ENCODE results near the gene DUOXA1. TPM values are rescaled to one million over a fixed set of nuclear protein-coding genes. Genes with fewer than 3 reads are reported as not detected.
A peak's percentile ranks its signal among the peaks of the same experiment; 100 is the strongest.

DUOXA1 gene
- total RNA-seq, 1 donor from 2014 or later = 0.33 TPM

- Mint-ChIP-seq H3K27me3 (peaks cover 63% of the 10 kb centered on the region), H3K36me3 (ENCODE audit: low read depth) (no peaks in the 10 kb centered on the region), H3K4me1 (peaks cover 25% of the 10 kb centered on the region)
Observed at GRCh38 chr15:45120081-45120972, 9.4 kb downstream of the DUOXA1 start.

GRCh38 chr15:45118996-45119395 lies 10.7 kb downstream of the DUOXA1 start:
- POLR2A ChIA-PET = interaction anchor here (0.7 to 1.6 kb wide), 2 partner anchors 70 to 150 kb away, joined by 3 to 9 read pairs; no protein-coding TSS in a partner anchor
- no peaks in the 10 kb centered on the region for H3K9me3 Mint-ChIP-seq
- no peak for DNase-seq
- no peak overlapping the region for H3K27ac Mint-ChIP-seq
- H3K27me3 Mint-ChIP-seq = peaks cover 68% of the 10 kb centered on the region
- H3K4me1 Mint-ChIP-seq = peaks cover 34% of the 10 kb centered on the region
- H3K4me3 Mint-ChIP-seq = no peak overlapping the region
- intact Hi-C loops (cut with micrococcal nuclease) = loop anchor here (1.0 to 2.0 kb wide), 8 partner anchors 17 to 496 kb away; no protein-coding TSS in a partner anchor
- no peaks in the 10 kb centered on the region for H3K36me3 Mint-ChIP-seq (ENCODE audit: low read depth)
- no peak for TF ChIP-seq CTCF (IDR thresholded peaks at IDR 0.05)
- CTCF ChIA-PET = interaction anchor here (0.8 to 1.9 kb wide), 12 partner anchors 8 to 281 kb away, joined by 3 to 23 read pairs (median 8); partner anchors contain the start of gene DUOX1
- ATAC-seq (ENCODE audit: low read depth) = no peak

More at GRCh38 chr15:45120081-45120972, 9.4 kb downstream of the DUOXA1 start:
- intact Hi-C loops (cut with micrococcal nuclease) = no loop called here
- Mint-ChIP-seq H3K27ac (no peak overlapping the region), H3K9me3 (no peaks in the 10 kb centered on the region), H3K4me3 (no peak overlapping the region)
- no peak for ATAC-seq (ENCODE audit: low read depth)
- TF ChIP-seq CTCF (IDR thresholded peaks at IDR 0.05) = no peak
- no peak for DNase-seq
- ChIA-PET POLR2A (no interaction called here), CTCF (no interaction called here)

- peaks cover 76% of the 10 kb centered on the region for H3K27me3 Mint-ChIP-seq
- ATAC-seq (ENCODE audit: low read depth) (peak; percentile 99), DNase-seq (peak; percentile 71)
- intact Hi-C loops (cut with micrococcal nuclease) = loop anchor here (1.0 to 2.0 kb wide), 8 partner anchors 18 to 497 kb away; no protein-coding TSS in a partner anchor
- no peaks in the 10 kb centered on the region for H3K36me3 Mint-ChIP-seq (ENCODE audit: low read depth)
- CTCF ChIA-PET = interaction anchor here (0.6 to 1.9 kb wide), 37 partner anchors 8 to 541 kb away, joined by 3 to 23 read pairs (median 4); partner anchors contain the start of gene DUOX1
- peaks cover 42% of the 10 kb centered on the region for H3K4me1 Mint-ChIP-seq
- TF ChIP-seq CTCF (IDR thresholded peaks at IDR 0.05) = peak; percentile 96
- no peaks in the 10 kb centered on the region for H3K9me3 Mint-ChIP-seq
- POLR2A ChIA-PET = interaction anchor here (0.7 to 1.6 kb wide), 5 partner anchors 68 to 161 kb away, joined by 3 to 9 read pairs (median 4); no protein-coding TSS in a partner anchor
- peak overlapping the region; percentile 81 for H3K4me3 Mint-ChIP-seq
- no peak overlapping the region for H3K27ac Mint-ChIP-seq
Observed at GRCh38 chr15:45118131-45118588, 11.5 kb downstream of the DUOXA1 start.

GRCh38 chr15:45117308-45118130 lies 12.2 kb downstream of the DUOXA1 start:
- Mint-ChIP-seq H3K27me3 (peaks cover 73% of the 10 kb centered on the region), H3K4me1 (peaks cover 48% of the 10 kb centered on the region), H3K27ac (no peak overlapping the region), H3K36me3 (ENCODE audit: low read depth) (no peaks in the 10 kb centered on the region), H3K4me3 (peak overlapping the region; percentile 81), H3K9me3 (no peaks in the 10 kb centered on the region)
- ChIA-PET POLR2A (interaction anchor here (1.0 to 1.6 kb wide), 4 partner anchors 69 to 162 kb away, joined by 3 to 9 read pairs (median 6); no protein-coding TSS in a partner anchor), CTCF (interaction anchor here (0.6 to 1.9 kb wide), 34 partner anchors 8 to 540 kb away, joined by 3 to 23 read pairs (median 4); partner anchors contain the start of gene DUOX1)
- no peak for TF ChIP-seq CTCF (IDR thresholded peaks at IDR 0.05)
- ATAC-seq (ENCODE audit: low read depth) = peak; percentile 4
- no peak for DNase-seq
- intact Hi-C loops (cut with micrococcal nuclease) = loop anchor here (1.0 to 2.0 kb wide), 8 partner anchors 19 to 497 kb away; no protein-coding TSS in a partner anchor

All from activated B cell treated with CpG ODN at 0.5 μM for 24 hours (primary cell).